NCI-H510A (cell line): ENCODE results near the gene MND1.
"Not testable (repeated sequence)": the region's sequence is repeated elsewhere in the genome, so short reads cannot be mapped to it uniquely, and the experiment has no call there.

Source experiments
- DNase-seq: peaks from one replicate; lab custom pipeline; 2025; lab: John Stamatoyannopoulos, UW

Gene MND1

DNA sequence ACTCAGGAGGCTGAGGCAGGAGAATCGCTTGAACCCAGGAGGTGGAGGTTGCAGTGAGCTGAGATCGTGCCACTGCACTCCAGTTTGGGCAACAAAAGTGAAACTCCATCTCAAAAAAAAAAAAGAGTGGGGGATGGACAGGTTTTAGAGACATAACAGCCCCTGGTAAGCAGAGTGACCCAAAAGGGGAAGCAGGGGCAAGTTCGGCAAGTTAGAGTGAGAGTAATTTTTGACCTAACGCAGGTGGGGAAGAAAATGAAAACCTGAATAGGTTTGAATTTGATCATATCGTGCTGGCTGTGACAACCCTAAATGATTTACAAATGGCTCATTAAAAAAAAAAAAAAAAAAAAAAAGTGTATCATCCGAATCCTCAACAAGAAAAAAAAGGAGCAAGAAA, 96.0 kb downstream of the MND1 start:
- no peak for DNase-seq

- no peak for DNase-seq
Measured at GRCh38 chr4:153447175-153447905, 102.9 kb downstream of the MND1 start.

DNA sequence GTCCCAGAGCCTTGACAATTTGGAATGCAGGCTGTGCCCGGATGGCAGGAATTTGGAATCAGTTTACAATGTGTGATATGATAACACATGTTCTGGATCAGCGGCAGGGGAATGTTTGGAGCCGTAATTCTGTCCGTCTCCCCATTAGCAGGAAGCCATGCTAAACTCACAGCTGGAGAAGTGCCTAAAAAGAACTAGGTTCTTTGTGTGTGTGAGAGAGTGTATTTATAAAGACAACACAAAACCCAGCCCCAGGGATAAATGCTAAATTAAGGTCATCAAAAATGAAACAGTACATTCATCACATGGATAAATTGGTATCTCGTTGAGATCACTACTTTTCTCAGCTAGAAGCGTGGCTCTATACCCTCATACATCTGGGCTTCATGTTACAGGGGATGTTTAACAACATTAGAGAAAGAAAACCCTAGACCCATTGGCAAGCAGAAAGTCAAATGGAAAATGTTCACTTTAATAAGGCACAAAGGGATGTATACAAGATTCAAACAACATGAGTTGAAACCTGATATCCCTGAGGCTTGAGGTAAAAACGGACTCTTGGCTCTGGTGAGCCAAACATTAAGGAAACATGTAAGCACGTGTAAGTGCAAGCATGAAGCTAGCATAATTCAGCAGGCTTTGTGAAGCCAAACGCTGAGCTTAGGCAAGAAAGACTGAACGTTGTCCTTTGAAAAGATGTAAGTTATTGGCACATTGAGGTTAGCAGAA, 103.7 kb downstream of the MND1 start:
- DNase-seq, result no peak

GRCh38 chr4:153449338-153449737, 104.8 kb downstream of the MND1 start:
- no peak for DNase-seq

DNA sequence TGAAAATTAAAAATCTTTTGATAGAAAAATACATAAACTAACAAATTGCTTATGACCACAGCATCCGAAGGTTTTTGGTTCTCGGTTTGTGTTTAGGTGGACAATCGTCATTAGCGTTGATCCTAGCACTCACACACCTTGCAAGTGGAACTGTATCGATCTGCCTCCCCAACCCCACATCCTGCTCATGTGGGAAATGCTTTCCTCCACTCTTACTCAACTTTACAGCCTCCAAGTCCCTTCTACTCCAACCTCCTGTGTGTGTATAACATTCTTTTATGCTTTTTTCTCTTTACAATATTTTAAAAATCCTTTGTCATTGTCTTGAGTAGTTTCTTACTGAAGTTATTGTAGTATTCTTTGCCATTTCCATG, 106.0 kb downstream of the MND1 start:
- DNase-seq, result no peak

DNA sequence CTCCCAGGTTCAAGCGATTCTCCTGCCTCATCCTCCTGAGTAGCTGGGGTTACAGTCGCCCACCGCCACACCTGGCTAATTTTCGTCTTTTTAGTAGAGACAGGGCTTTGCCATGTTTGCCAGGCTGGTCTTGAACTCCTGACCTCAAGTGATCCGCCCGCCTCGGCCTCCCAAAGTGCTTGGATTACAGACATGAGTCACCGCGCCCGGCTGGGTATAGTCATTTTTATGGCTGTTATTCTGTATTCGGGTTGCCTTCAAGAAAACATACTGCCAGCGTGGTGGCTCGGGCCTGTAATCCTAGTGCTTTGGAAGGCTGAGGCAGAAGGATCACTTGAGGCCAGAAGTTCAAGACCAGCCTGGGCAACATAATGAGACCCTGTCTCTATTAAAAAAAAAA, 106.7 kb downstream of the MND1 start:
- DNase-seq, result not testable (repeated sequence)

- no peak for DNase-seq
Measured at GRCh38 chr4:153451911-153452657, 107.6 kb downstream of the MND1 start.

DNA sequence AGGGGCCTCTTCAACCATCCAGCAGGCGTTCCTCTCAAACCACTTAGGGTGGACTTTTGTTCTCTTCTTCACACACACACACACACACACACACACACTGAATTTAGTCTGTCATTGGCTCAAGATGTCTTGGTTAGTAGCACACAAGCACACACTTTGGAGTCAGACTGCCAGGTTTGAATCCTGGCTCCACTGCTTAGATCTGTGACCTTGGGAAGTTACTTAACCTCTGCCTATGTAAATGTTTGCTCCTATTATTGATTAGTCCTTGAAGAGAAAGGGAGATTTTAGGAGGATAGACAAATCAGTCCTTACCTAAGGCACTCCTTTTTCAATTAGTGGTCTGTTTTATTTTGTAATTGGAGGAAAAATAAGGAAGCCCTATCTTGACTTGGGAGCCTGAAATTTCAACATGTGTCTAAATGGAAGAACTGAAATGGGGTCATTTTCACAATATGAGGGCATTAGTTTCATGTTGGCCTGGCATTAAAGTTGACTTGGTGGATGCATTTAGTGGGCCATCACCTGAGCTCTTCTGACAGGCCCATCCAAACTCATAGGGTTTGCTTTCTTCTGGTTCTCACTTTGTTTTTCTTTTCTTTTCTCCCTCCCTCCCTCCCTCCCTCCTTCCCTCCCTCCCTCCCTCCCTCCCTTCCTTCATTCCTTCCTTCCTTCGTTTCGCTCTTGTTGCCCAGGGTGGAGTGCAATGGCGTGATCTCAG, 108.3 kb downstream of the MND1 start:
- DNase-seq, result no peak

DNA sequence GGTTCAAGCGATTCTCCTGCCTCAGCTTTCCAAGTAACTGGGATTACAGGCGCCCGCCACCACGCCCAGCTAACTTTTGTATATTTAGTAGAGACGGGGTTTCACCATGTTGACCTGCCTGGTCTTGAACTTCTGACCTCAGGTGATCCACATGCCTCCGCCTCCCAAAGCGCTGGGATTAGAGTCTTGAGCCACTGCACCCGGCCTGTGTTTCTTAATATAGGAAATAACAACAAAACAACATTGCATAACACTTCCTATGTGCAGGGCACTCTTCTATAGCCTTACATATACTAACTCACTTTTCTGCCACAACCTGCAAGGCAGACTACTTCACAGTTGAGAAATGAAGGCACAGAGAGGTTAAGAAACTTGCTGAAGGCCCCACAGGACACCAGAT, 108.9 kb downstream of the MND1 start:
- no peak for DNase-seq

DNA sequence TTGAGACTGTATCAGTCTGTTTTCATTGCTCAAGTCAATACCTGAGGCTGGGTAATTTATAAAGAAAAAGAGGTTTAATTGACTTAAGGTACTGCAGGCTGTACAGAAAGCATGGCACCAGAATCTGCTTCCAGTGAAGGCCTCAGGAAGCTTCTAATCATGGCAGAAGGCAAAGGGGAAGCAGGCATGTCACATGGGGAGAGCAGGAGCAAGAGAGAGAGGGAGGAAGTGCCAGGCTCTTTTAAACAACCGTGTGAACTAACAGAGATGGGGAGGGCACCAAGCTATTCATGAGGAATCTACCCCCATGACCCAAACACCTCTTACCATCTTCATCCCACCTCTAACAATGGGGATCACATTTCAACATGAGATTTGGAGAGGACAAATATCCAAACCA, 114.5 kb downstream of the MND1 start:
- no peak for DNase-seq

DNA sequence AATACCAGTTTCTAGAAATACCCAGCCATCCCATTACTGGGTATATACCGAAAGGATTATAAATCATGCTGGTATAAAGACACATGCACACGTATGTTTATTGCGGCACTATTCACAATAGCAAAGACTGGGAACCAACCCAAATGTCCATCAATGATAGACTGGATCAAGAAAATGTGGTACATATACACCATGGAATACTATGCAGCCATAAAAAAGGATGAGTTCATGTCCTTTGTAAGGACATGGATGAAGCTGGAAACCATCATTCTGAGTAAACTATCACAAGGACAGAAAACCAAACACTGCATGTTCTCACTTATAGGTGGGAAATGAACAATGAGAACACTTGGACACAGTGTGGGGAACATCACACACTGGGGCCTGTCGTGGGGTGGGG, 117.1 kb downstream of the MND1 start:
- DNase-seq, result not testable (repeated sequence)

- no peak for DNase-seq
Measured at GRCh38 chr4:153464068-153464467, 119.6 kb downstream of the MND1 start.
